ENCODE results near the gene BRD4. TPM values are rescaled to one million over a fixed set of nuclear protein-coding genes. Genes with fewer than 3 reads are reported as not detected.
A peak's percentile ranks its signal among the peaks of the same experiment; 100 is the strongest.

Gene BRD4
- total RNA-seq, 1 donor from 2014 or later: 152 TPM

DNA sequence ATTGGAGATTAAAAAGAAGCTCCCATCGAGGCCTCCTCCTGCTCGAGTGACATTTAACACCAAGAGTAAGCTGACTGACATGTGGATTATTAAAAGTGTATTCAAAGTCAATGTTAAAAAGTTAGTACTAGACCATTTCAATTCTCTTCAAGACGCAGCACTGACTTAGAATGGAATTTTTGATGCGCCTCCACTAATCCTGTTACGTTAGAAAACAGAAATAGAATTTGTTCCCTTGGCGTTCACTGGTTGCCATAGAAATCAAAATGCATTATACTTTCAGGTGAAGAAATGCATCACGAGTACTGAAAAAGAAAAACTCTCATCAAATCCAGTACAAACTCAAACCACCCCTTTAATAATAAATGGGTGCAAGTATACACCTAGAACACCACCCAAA is 42.2 kb downstream of the BRD4 start:
- Mint-ChIP-seq H3K9me3 (no peaks in the 10 kb centered on the region), H3K27ac (ENCODE audit: unreplicated experiment) (no peak overlapping the region), H3K4me1 (peaks cover 61% of the 10 kb centered on the region), H3K4me3 (no peak overlapping the region), H3K36me3 (ENCODE audit: low read depth) (no peaks in the 10 kb centered on the region), H3K27me3 (ENCODE audit: low read depth) (no peaks in the 10 kb centered on the region)
- no peak for DNase-seq (ENCODE audit: low read depth, low spot score)
- TF ChIP-seq CTCF (conservative IDR thresholded peaks at IDR 0.05): no peak

DNA sequence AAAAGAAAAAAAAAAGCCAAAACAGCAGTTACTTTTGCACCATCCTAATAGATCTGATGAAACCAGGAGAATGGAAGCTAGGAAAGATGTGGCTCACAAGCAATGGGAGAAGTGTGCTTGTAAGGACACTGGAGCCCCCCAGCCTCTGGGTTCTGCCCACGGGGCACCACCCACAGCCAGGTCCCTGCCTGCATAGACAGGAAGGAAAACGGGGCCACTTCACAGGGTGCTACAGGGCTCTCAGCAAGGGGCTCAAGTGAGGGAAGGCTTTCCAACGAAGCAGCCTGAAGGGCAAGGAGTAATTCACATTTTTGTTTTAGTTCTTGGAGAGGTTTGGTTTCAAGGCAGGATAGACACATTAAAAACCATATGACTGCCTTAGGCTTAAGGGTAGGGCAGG is 42.7 kb downstream of the BRD4 start:
- no peak overlapping the region for H3K4me3 Mint-ChIP-seq
- H3K4me1 Mint-ChIP-seq: peaks cover 64% of the 10 kb centered on the region
- no peak for DNase-seq (ENCODE audit: low read depth, low spot score)
- H3K27me3 Mint-ChIP-seq (ENCODE audit: low read depth): no peaks in the 10 kb centered on the region
- TF ChIP-seq CTCF (conservative IDR thresholded peaks at IDR 0.05): no peak
- no peaks in the 10 kb centered on the region for H3K9me3 Mint-ChIP-seq
- peak overlapping the region; percentile 57 for H3K27ac Mint-ChIP-seq (ENCODE audit: unreplicated experiment)
- H3K36me3 Mint-ChIP-seq (ENCODE audit: low read depth): no peaks in the 10 kb centered on the region

DNA sequence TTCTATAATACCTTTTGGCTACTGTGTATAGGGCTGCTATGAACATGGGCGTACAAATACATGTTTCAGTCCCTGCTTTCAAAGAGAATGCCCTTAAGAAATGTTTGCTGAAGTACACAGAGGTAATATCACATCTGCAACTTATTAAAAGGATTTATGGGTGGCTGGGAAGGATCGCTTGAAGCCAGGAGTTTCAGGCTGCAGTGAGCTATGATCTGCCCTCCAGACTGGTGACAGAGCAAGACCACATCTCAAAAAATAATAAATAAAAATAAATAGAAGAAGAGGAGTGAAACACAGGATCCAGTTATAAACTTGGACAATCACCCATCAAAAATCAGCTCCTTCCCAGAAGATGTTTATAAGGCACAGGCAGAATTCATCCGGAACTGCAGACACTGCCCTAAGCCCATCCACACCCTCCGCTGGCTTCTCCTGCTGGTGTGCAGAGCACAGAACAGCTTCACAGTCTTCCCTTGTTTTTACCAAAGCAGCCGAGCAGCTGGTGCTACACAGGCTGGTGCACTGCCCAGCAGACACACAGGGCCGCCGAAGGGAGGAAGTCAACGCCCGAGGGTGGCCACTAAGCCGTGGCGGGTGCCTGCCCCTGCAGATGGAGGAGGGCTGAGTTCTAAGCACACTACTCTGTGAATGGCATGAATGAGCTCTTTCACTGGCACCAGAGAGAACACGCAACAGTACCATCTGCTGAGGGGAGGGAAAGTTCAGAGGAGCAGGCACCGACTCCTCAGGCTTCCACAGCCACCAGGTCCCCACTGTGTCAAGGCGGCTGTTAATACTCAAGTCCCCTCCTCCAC is 44.0 kb downstream of the BRD4 start:
- Mint-ChIP-seq H3K27me3 (ENCODE audit: low read depth) (no peaks in the 10 kb centered on the region), H3K27ac (ENCODE audit: unreplicated experiment) (peak overlapping the region; percentile 87), H3K36me3 (ENCODE audit: low read depth) (no peaks in the 10 kb centered on the region), H3K9me3 (no peaks in the 10 kb centered on the region), H3K4me1 (peaks cover 77% of the 10 kb centered on the region), H3K4me3 (peak overlapping the region; percentile 58)
- DNase-seq (ENCODE audit: low read depth, low spot score): peak; percentile 47
- TF ChIP-seq CTCF (conservative IDR thresholded peaks at IDR 0.05): no peak

DNA sequence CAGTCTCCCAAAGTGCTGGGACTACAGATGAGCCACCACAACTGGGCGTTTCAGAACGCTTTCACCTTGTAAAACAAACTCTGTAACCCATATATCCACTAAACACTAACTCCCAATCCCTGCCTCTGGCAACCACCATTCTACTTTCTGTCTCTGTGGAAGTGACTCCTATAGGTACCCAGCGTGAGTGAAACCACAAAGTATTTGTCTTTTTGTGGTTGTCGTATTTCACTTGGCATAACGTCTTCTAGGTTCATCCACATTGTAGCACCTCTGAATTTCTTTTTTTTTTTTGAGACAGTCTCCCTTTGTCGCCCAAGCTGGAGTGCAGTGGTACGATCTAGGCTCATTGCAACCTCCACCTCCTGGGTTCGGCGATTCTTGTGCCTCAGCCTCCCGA is 44.8 kb downstream of the BRD4 start:
- peaks cover 84% of the 10 kb centered on the region for H3K4me1 Mint-ChIP-seq
- DNase-seq (ENCODE audit: low read depth, low spot score): no peak
- no peaks in the 10 kb centered on the region for H3K9me3 Mint-ChIP-seq
- no peak for TF ChIP-seq CTCF (conservative IDR thresholded peaks at IDR 0.05)
- no peak overlapping the region for H3K27ac Mint-ChIP-seq (ENCODE audit: unreplicated experiment)
- H3K27me3 Mint-ChIP-seq (ENCODE audit: low read depth): no peaks in the 10 kb centered on the region
- H3K36me3 Mint-ChIP-seq (ENCODE audit: low read depth): no peaks in the 10 kb centered on the region
- H3K4me3 Mint-ChIP-seq: no peak overlapping the region

DNA sequence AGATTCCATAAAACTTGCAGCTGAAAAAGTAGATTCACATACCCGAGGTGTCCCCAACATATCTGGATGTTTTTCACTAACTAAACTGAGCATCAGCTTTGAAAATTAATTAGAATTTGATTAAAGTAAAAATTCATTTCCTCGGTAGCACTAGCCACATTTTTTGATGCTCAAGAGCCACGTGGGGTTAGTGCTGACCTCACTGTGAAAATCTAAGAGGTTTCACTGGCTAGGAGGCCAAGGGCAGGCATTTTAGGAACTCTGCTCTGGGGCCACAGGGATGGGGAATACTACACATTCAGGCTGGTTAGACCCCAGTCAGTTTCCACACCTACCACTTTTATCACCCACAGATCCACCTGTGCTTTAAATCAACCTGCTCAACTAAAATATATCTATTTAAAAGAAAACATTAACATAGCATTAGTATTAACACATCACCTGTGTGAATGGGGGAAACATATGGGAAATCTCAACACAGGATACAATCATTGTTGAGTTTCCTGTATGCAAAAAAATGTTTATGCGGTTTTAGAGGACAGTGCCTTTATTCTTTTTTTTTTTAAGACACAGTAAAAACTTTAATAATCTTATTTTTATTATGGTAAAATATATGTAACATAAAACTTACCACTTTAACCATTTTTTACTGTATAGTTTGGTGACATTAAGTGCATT is 45.5 kb downstream of the BRD4 start:
- no peak overlapping the region for H3K27ac Mint-ChIP-seq (ENCODE audit: unreplicated experiment)
- peaks cover 85% of the 10 kb centered on the region for H3K4me1 Mint-ChIP-seq
- no peaks in the 10 kb centered on the region for H3K9me3 Mint-ChIP-seq
- H3K4me3 Mint-ChIP-seq: no peak overlapping the region
- DNase-seq (ENCODE audit: low read depth, low spot score): no peak
- H3K27me3 Mint-ChIP-seq (ENCODE audit: low read depth): no peaks in the 10 kb centered on the region
- H3K36me3 Mint-ChIP-seq (ENCODE audit: low read depth): no peaks in the 10 kb centered on the region
- no peak for TF ChIP-seq CTCF (conservative IDR thresholded peaks at IDR 0.05)
